Measurements from ENCODE around the gene RBM45.
A peak's percentile ranks its signal among the peaks of the same experiment; 100 is the strongest.

RBM45 gene

DNA sequence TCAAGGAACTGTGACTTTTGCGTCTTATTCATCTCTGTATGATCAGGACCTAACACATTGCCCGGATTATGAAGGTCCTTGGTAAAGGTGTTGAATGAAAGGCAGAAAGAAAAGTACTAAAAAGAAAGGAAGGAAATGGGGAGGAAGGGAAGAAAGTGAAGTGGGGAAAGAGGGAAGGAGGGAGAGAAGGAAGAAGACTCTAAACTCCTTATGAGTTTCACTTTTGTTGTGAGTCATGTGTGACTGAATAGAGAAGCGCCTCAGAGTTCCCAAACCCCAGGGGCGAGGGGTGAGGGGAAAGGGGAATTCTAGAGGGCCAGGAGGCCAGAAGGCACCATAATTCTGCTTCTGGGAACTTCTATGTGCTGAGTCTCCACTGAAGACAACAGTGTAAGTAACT lies 51.2 kb downstream of the RBM45 start:
- DNase-seq, result no peak

DNA sequence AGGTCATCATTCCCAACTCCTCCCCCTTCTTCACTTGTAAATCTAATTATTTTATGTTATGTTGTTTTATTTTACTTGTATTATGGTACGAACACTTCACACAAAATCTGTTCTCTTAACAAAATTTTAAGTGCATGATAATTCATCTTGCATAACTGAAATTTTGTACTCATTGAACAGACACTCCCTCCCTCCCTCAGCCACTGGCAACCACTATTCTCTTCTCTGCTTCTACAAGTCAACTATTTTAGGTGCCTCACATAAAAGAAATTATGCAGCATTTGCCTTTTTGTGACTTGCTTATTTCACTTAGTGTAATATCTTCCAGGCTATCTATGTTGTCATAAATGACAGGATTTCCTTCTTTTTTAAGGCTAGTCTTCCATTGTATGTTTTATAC lies 51.7 kb downstream of the RBM45 start:
- no peak for DNase-seq

DNA sequence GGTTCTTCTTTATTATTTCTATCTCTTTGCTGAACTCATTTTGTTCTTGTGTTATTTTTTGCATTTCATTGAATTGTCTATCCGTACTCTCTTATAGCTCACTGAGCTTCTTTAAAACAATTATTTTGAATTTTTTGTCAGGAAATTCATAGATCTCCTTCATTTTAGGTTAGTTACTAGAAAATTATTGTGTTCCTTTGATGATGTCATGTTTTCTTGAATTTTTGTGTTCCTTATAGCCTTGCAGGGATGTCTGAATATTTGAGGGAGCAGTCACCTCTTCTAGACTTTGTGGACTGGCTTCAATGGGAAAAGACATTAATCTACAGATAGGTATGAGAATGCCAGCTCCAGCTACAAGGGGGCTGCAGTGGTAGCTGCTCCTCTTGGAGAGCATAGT lies 61.4 kb downstream of the RBM45 start:
- DNase-seq, result peak; percentile 46

DNA sequence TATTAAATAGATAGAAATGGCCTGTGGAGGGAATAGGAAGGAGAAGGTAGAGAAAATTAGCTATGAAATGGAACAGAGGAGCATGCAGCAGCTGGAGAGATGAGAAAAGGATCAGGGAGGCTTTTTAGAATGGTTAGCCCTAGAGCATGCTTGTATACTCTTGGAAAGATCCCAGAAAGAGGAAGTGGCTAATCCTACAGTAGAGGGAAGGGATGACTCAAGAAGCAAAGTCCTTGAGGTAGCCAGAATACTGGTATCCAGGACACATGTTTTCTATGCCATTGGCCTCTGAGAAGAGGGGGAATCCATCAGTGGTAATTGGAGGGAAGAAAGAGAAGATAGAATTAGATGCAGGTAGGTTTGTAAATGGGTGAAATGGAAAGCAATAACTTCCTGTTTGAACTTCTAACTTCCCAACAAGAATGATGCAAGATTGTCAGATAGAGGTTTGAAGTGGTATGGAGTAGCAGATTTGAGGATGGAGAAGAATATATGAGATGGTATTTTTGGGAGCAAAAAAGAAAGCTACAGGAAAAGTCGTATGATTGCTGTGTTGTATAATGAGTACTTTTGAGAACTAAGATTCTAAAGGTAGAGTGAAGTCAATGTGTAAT lies 64.9 kb downstream of the RBM45 start:
- peak; percentile 70 for DNase-seq

Measured in fibroblast of upper back skin (primary cell).